ENCODE data around the gene DHFR2. TPM values are rescaled to one million over a fixed set of nuclear protein-coding genes. Genes with fewer than 3 reads are reported as not detected.

DHFR2 gene
- total and polyA plus RNA-seq, 2 of the 4 experiments (the other 2 are of a cell fraction), result 1.1 to 2.3 TPM

DNA sequence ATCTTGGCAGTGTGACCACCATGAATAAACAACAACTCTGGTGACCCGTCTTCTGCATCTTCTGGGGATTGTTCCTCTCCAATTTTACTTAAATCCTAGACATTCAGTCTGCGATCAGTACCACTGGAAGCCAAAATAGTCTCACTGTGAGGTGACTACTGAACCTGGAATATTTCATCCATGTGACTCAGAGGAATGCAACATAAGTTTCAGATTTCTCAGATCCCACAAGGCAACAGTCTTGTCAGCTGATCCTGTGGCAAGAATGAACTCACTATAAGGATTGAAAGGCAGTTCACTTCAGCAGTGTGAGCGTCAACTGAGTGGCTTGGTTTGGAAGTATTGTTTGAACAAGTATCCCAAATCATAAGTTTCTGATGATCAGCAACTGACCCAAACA, 13.3 kb upstream of the DHFR2 start:
- Histone ChIP-seq H3K56ac (ENCODE audit: extremely low read depth, insufficient read depth, low read length) (no peak overlapping the region), H3K4me2 (ENCODE audit: low read depth, low read length) (no peak overlapping the region), H3K9me3 (ENCODE audit: control insufficient read depth, insufficient read depth, low read length) (no peaks in the 10 kb centered on the region), H2AK9ac (replicated peaks; ENCODE audit: low read depth, low read length, poor library complexity) (no peak overlapping the region), H2BK20ac (ENCODE audit: low read depth, low read length) (no peak overlapping the region), H2BK15ac (ENCODE audit: low read depth, low read length) (no peak overlapping the region), H3K23ac (ENCODE audit: low read depth, low read length) (no peak overlapping the region), H4K5ac (ENCODE audit: low read depth, low read length) (no peak overlapping the region), H3K27me3 (ENCODE audit: control insufficient read depth, insufficient read depth, low read length) (no peaks in the 10 kb centered on the region), H3K9ac (ENCODE audit: low read depth, low read length) (no peak overlapping the region), H3K14ac (replicated peaks; ENCODE audit: low read depth, low read length) (no peak overlapping the region; the same call in 1 of the 2 replicates), H4K91ac (ENCODE audit: insufficient read depth, low read depth, low read length) (no peak overlapping the region), H2BK120ac (ENCODE audit: low read depth, low read length) (no peak overlapping the region), H3K9me1 (ENCODE audit: insufficient read depth, low read length) (no peaks in the 10 kb centered on the region), H3K79me1 (ENCODE audit: low read depth in 1 of 2, low read length in 2 of 2) (peaks cover 11 to 19% of the 10 kb centered on the region in 2 experiments; a peak in 3 of 4 replicates), H2AK5ac (ENCODE audit: low read depth, low read length) (no peak overlapping the region), H3K4ac (ENCODE audit: low read depth, low read length) (no peak overlapping the region), H3K36me3 (ENCODE audit: control insufficient read depth, insufficient read depth, low read length) (peaks cover 8% of the 10 kb centered on the region), H3K4me1 (ENCODE audit: control insufficient read depth, insufficient read depth, low read length) (no peaks in the 10 kb centered on the region), H4K8ac (ENCODE audit: low read depth in 2 of 2, low read length in 2 of 2) (no peak overlapping the region), H2AFZ (replicated peaks; ENCODE audit: low read length, poor library complexity) (no peak overlapping the region), H3K18ac (ENCODE audit: low read depth, low read length) (no peak overlapping the region), H2BK5ac (ENCODE audit: low read depth, low read length, poor library complexity, severe bottlenecking) (no peak overlapping the region), H3K27ac (ENCODE audit: insufficient read depth, low read length) (no peak overlapping the region), H3K4me3 (ENCODE audit: insufficient read depth, low read depth, low read length) (no peak overlapping the region), H4K20me1 (ENCODE audit: insufficient read depth, low read length) (no peaks in the 10 kb centered on the region)
- in situ Hi-C loops (cut with MboI; ENCODE audit: low sequenced_read_pairs) (no loop called here), intact Hi-C loops (cut with micrococcal nuclease) (no loop called here), dilution Hi-C loops (cut with HindIII; ENCODE audit: low sequenced_read_pairs, unreplicated experiment) (no loop called here)
- TF ChIP-seq, protein P1, sequence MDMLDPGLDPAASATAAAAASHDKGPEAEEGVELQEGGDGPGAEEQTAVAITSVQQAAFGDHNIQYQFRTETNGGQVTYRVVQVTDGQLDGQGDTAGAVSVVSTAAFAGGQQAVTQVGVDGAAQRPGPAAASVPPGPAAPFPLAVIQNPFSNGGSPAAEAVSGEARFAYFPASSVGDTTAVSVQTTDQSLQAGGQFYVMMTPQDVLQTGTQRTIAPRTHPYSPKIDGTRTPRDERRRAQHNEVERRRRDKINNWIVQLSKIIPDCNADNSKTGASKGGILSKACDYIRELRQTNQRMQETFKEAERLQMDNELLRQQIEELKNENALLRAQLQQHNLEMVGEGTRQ (IDR thresholded peaks at IDR 0.05; ENCODE audit: low read depth, low read length), result peak; percentile 54; the same call in 1 of the 2 replicates
- TF ChIP-seq RCOR1 (IDR thresholded peaks at IDR 0.05; ENCODE audit: insufficient replicate concordance, low read length), result no peak
- BruUV-seq (replicated peaks), result no TSS peak
- ATAC-seq (ENCODE audit: low read depth) (peak; percentile 69), DNase-seq (peak; percentile 68)
- WGBS, 2 experiments (ENCODE audit: extremely low coverage in 2 of 2, insufficient read length in 1 of 2), result 40% methylated on average over 1 of the region's 3 CpGs; no CpG with 5 or more reads in 1 of the 2 experiments
- POLR2A ChIA-PET (ENCODE audit: unreplicated experiment), result no interaction called here
- CTCF ChIA-PET, result no interaction called here

Data from IMR-90 (cell line).